ENCODE measurements around the gene C1QTNF4.

DNA sequence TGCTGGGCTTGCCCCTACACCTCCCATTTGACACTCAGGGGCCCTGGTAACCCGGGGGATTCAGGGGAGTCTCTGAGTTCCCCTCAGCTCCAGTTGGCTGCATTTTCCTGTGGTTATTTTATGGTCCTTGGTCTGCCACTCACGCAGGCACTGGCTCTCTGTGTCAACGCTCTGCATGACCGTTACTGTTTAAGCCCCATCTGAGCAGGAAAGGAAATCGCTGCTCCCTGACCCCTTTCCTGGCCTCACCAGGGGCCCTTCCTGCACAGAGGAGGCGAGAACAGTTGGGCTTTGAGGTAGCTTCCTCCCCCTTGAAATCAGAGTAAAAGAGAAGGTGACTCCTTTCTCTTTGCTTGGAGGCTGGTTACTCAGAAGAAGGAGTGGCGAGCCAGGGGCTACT lies 2.4 kb downstream of the C1QTNF4 start:
- TF ChIP-seq POLR2AphosphoS5 (IDR thresholded peaks at IDR 0.05) (no peak), POLR2A (IDR thresholded peaks at IDR 0.05) (no peak)
- TF ChIP-seq, protein P1, sequence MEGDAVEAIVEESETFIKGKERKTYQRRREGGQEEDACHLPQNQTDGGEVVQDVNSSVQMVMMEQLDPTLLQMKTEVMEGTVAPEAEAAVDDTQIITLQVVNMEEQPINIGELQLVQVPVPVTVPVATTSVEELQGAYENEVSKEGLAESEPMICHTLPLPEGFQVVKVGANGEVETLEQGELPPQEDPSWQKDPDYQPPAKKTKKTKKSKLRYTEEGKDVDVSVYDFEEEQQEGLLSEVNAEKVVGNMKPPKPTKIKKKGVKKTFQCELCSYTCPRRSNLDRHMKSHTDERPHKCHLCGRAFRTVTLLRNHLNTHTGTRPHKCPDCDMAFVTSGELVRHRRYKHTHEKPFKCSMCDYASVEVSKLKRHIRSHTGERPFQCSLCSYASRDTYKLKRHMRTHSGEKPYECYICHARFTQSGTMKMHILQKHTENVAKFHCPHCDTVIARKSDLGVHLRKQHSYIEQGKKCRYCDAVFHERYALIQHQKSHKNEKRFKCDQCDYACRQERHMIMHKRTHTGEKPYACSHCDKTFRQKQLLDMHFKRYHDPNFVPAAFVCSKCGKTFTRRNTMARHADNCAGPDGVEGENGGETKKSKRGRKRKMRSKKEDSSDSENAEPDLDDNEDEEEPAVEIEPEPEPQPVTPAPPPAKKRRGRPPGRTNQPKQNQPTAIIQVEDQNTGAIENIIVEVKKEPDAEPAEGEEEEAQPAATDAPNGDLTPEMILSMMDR (IDR thresholded peaks at IDR 0.05), result no peak
